Endometrial microvascular endothelial cells (primary cell): ENCODE results near the gene CRTC1. TPM values are rescaled to one million over a fixed set of nuclear protein-coding genes. Genes with fewer than 3 reads are reported as not detected.

Experiments
- in situ Hi-C: cut with HindIII; loops from 2 replicates; pipeline ENCODE4 v1.10.0; 2017; ENCODE audit warnings: low sequenced_read_pairs, low pct_unique_long_range_greater_than_20kb; ENCODE audit errors: inconsistent ontology term
- total RNA-seq: library from RNA; depleted of rRNA; stranded (reverse); fragments of >200 nt; gene quantifications from one replicate; pipeline ENCODE4 v1.2.3, GENCODE V29; 2015; ENCODE audit errors: inconsistent ontology term

Gene CRTC1
- total RNA-seq, 1 donor from 2014 or later: 2.3 TPM

GRCh38 chr19:18759304-18759994 lies 76.0 kb downstream of the CRTC1 start:
- in situ Hi-C loops: no loop called here

GRCh38 chr19:18759995-18760426 lies 76.5 kb downstream of the CRTC1 start:
- in situ Hi-C loops: no loop called here

GRCh38 chr19:18760440-18761383 lies 77.2 kb downstream of the CRTC1 start:
- in situ Hi-C loops: no loop called here

- in situ Hi-C loops: no loop called here
Observed at GRCh38 chr19:18761531-18762110, 78.1 kb downstream of the CRTC1 start.

GRCh38 chr19:18762125-18763023 lies 78.9 kb downstream of the CRTC1 start:
- in situ Hi-C loops: no loop called here

DNA sequence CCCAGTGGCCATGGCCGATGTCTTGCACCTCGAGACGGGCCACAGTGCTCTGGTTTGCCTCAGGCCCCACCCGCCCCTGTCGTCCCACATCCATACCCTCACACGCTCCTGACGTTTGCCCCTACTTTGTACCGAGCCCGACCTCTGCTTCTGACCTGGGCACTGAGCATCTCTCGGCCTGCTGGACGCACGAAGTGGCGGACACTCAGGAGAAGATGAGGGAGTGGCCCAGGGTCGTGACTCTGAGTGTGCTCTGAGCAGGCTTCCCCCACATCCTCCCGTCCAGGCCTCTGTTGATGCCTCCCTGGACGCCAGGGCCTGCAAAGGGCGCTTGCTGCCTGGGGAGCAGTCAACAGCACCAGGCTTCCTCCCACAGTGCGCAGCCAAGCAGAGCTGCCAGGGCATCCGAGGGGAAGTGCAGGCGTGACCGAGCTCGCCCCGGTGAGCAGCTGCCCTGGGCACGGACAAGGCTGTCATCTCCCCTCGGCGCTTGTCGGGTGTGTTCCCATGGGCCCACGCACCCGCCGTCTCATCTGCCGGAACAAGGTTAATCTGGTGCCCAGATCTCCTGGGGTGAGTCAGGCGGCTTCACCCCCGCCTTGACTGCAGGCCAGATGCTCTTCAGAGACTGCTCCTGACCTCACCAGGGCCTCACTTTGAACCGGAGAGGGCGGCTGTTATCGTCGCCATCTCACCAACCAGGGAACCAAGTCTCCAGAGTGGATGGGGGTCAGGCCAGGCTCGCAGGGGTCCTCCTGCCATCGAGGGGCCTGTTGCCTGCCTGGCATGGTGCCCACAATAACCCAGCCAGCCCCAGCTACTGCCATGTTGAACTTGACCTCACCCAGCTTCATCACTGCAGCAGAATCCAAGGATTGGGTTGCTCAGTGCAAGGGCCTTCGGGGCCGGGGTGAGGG lies 80.5 kb downstream of the CRTC1 start:
- in situ Hi-C loops: no loop called here

- in situ Hi-C loops: no loop called here
Observed at GRCh38 chr19:18764591-18765051, 81.1 kb downstream of the CRTC1 start.

DNA sequence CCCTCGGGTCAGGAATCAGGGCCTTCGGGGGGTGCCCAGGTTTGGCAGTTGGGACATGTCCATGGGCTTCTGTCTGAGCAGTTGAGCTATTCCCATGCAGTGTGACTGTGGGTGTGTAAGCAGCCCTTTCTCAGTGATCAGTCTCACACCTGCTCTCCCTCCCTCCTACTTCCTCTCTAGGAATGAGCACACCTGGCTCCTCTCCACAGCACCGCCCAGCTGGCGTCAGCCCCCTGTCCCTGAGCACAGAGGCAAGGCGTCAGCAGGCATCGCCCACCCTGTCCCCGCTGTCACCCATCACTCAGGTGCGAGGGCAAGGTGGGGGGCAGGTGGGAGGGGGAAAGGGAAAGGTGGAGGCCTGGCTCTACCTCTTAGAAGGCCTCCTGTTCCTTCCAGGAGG lies 81.7 kb downstream of the CRTC1 start:
- in situ Hi-C loops: no loop called here

GRCh38 chr19:18768046-18768771 lies 84.7 kb downstream of the CRTC1 start:
- in situ Hi-C loops: no loop called here

GRCh38 chr19:18768997-18769891 lies 85.8 kb downstream of the CRTC1 start:
- in situ Hi-C loops: no loop called here

- in situ Hi-C loops: no loop called here
Observed at GRCh38 chr19:18769989-18770528, 86.6 kb downstream of the CRTC1 start.

DNA sequence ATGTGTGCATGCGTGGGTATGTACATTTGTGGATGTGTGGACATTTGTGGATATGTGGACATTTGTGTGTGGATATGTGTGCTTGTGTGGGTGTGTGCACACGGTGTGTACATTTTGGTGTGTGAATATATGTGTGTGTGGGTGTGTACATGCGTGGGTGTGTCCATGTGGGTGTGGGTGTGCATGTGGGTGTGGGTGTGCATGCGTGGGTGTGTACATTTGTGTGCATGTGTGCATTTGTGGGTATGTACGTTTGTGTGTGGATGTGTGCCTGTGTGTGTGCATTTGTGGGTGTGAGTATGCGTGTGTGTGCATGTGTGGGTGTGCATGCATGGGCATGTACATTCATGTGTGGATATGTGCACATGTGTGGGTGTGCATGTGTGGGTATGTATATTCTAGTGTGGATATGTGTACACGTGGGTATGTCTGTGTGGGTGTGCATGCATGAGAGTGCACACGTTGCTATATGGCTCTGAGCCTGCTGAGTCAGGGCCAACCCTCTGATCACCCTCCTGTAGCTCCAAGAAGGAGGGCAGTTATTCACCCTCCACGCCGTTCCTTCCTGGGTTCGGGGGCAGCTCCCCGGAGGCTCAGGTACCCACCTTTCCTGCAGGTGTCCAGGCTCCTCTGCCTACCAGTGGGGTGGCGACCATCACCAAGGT lies 87.3 kb downstream of the CRTC1 start:
- in situ Hi-C loops: no loop called here

- in situ Hi-C loops: no loop called here
Observed at GRCh38 chr19:18771328-18772242, 88.1 kb downstream of the CRTC1 start.
